ENCODE results near the gene GREB1.
"Not testable (repeated sequence)": the region's sequence is repeated elsewhere in the genome, so short reads cannot be mapped to it uniquely, and the experiment has no call there.

The GREB1 gene

DNA sequence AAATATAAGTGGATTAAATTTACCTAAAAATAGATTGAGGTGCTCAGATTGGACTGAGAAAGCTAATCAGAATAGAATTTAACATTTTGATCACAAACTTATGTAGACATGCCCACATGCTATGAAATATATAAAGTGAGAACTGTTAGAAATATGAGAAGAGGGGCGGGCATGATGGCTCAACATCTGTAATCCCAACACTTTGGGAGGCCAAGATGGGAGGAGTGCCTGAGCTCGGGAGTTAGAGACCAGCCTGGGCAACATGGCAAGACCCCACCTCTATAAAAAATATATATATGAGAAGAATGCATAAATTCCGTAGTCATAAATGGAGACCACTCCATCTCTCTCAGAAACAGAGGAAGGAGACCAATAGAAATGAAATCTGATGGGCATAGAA is 110.4 kb downstream of the GREB1 start:
- no peak for DNase-seq

DNA sequence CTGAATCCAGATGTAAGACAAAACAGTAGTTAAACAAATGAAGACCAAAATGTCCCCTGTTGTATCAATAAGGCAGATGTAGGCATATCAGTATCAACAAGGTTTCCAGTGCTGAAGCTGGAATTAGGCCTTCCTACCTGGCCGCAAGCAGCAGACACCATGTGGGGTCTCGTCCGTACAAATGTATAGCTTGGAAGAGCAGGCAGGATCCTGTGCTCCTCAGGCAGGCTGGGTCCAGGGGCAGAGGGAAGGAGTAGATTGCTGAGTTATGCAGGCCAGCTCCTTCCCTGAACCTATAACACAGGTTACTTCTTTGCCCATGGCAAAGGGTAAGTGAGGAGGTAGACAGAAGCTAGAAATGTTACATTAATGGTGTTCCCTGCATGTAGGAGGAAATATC is 112.7 kb downstream of the GREB1 start:
- DNase-seq = no peak

DNA sequence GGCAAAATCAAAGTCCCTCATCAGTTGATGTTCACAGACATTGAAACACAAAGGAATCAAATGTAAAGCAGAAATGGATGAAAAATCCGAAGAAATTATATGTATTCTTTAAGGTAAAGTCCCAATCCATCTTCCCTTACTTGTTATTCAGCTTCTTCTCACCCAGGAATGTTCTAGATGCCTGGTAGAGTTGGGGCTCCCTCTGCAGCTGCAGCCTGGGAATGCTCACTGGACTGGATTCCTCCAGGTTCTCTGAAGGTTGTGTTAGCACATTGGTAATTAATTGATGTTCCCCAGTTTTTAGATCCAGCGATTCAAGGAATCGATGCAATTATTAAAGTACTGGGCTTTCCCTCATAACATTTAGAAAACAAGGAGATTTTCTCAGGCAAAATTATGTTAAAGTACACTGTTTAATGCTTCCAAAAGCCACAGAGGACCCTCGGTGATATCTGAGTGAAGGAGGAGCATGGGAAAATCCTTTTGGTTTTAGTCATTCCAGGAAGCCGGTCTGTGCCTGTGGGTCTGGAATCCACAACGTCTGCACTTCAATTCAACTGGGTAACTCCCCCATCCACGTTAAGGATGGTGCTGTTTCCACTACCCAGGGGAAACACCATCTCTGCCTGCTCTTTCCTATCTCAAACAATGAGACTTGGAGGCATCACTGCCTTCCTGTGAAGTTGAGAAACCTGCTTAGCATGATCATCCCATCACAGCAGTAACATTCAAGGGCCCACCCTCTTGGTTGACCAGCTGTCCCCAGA is 114.2 kb downstream of the GREB1 start:
- DNase-seq = no peak

DNA sequence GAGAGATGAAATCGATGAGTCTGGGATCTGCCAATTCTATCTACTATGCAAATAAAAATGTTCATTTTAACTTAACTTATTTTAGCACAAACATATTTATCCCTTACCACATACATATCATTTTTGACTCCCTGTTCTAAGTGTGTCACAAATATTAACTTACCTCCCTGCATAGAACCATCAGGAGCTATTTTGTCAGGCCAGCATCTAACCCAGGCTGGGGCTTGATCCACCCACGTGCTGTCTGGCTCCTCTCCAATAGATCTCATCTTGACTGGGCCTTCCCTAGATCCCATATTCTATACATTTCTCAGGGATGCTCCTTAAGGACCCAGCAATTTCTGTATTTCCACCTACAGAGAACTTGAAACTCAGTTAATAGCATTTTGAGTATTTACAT is 115.2 kb downstream of the GREB1 start:
- no peak for DNase-seq

DNA sequence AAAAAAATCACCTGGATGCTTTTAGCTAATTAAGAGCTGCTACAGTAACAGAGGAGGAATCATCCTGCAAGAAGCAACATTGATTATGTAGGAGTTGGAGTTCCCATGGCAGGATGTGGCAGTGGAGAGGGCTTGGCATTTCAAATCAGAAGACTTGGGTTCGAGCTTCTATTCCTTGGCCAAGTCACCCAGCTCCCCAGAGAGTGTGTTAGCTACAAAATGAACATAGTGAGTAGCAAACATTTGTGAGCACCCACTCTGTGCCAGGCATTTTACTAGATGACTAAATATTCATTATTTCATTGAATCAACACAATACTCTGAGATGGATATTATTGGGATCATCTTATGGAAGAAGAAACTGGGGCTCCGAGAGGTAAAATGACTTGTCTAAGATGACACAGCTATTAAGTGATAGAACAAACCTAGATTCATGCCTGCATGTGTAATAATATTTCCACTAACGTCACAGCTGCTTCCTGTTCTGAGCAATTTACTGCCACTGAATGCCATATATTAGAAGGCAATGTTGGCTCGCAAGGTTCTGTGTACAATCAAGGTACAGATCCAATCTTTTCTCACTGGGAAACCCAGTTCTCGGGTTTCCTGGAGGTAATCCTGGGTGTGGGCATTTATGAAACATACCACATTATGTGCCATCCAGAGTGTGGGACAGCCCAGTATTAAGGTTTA is 118.2 kb downstream of the GREB1 start:
- no peak for DNase-seq

DNA sequence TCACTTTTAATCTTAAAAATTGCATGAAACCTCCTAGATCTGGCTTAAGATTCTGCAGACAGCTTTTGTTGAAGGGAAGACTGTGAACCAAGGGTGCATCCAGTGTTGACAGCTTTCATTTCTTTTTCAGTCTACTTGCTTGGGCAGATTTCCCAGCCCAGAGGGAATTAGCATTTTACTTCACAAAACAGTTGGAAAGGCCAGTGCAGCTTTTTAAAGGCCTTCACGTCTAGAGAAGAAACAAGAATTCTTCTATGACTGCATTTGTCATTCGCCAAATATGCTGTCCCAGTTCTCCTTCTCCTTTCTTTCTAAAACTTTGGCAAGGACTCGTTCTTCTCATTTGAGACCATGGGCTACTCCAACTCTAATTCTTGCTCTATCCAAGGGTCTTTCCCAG is 118.7 kb downstream of the GREB1 start:
- DNase-seq = no peak

DNA sequence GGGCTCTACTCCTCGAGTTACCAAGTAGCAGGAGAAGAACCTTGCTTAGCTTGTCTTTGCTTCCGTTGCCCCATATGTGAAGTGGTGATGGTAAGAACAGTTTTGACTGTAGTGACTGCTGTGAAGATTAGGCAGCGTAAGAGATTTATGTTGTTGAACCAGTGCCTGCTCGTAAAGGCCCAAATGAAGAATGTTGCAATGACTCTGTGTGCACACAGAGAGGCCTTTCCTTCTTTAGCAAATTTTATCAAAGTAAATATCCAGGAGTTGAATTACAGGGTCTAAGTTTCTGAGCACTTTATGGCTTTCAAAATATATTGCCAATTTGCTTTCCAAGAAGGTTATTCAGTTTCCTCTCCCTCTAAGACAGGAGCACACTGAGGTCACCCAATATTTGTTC is 121.7 kb downstream of the GREB1 start:
- DNase-seq = no peak

DNA sequence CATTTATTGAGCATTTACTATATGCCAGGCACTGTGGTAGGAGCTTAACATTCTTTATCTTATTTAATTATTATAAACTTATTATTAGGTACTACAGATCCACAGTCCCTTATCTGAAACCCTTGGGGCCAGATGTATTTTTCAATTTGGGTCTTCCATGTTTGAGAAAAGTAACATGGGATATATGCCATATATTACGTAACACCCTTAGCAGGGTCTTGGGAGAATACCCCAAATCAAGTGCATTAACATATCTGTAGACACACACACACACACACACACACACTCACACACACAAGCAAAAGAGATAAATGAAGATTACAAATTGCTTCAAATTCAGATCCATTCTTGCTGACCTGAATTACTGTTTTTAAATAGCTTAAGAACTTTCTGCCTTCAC is 122.4 kb downstream of the GREB1 start:
- no peak for DNase-seq

DNA sequence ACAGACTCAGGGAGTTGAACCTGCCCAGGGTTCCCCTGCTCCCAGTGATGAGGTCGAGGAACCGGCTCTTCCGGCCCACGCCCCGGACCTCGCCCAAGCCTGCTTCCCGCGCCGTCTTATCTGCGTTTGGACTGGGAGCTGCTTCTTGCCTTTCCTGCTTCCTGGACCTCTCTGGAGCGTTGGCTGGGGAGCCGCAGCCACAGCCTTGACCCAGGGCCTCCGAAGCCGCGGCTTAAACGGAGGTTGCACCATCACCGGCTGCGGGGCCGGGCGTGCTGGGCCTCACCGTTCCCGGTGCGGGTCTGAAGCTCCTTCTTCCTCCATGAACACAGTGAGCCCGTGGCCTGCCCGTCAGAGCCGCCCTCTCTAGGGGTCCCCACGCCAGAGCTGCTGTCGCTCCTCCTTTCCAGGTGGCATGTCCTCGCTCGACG is 122.8 kb downstream of the GREB1 start:
- DNase-seq = no peak

DNA sequence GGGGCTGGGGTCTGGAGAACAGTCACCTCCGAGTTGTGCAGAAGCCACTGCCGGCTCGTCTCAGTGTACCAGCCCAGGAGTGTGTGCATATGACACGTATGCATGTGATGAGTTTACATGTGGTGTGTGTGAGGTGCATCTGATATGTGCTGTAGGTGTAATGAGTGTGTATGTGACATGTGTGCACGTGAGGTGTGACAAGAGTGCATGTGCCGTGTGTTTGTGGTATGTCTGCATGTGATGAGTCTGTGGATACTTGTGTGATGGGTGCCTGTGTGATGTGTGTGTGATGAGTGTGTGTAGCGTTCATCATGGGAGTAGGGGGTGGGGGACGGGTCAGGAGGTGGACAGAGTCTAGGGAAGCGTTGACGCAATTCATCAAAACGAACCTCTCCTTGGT is 123.3 kb downstream of the GREB1 start:
- no peak for DNase-seq

DNA sequence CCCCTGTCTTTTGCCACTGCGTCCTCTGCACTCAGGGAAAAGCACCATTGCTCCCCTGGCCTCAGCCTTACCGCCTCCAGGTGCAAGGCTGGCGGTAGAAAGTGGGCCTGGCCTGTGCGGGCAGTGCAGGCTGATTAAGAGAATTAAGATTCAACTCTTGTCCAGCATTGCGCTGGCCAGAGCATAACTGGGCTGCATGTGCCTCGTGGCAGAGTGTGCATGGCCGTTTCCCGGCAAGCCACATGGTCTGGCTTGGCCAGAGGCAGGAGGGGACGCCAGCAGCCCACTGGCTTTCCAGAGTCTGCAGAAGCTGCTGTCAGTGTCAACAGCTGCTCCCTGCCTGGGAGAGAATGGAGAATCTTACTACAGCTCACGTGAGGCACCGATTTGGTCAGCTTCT is 123.8 kb downstream of the GREB1 start:
- no peak for DNase-seq

DNA sequence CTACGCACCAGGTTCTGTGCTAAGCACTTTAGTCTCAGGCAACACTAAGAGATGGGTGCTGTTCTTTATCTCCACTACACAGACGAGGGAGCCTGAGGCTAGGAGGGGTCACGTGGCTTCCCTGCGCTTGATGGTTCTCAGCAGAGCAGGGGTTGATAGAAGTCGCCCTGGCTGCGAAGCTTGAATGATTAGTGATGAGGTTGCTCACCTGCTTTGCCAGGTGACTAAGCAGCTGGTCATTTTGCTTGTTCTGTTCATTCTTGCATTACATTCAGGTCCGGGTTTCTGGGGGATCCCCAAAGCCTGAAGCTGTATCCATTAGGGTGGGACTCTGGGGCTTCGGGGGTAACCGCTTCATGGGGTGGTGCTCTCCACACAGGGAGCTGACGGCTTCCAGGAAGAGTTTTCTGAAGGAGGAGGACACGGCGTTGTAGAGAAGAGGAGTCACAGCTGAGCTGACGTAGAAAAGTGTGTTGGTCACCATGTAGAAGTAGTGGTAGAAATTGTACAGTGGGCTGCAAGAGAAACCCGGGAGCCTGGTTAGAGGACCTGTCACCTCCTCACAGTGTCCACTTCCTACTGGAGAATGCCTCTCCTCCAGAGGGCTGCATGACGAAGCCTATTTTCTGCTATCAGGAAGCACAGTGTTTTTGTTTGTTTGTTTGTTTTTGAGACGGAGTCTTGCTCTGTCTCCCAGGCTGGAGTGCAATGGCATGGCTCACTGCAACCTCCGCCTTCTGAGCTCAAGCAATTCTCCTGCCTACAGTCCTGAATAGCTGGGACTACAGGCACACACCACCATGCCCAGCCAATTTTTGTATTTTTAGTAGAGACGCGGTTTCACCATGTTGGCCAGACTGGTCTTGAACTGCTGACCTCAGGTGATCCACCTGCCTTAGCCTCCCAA is 124.6 kb downstream of the GREB1 start:
- DNase-seq = no peak

DNA sequence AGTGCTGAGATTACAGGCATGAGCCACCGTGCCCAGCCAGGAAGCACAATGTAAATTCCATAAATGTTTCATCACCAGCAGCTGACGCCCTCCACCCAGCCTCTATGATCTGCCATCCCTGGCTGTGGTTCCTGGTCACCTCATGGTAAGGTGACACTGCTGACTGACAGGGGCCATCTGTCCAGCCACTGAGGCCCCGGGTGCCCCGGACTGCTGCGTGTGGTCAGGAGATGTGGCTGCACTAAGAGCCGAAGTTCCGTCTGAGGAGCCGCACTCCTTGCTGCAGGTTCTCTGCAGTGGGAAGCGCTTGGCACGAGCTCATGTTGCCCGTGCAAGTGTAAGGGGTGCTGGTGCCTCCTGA is 125.2 kb downstream of the GREB1 start:
- DNase-seq = no peak

DNA sequence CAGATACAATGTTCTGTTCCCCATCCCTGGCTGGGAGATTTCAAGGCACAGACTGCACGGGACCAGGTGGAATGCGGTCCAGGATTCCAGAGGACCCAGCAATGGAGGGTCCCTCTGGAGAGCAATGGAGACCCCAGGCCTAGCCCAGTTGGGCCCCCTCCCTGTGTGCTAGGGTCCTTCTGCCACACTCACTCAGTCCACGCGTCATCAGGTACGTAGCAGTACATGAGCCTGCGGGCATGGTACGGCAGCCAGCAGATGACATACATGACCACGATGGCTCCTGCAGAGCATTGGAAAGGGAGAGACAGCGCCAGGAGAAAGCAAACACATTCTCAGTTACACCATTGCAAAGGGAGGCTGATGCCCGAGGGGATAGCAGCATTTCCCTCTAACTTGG is 126.0 kb downstream of the GREB1 start:
- DNase-seq = no peak

DNA sequence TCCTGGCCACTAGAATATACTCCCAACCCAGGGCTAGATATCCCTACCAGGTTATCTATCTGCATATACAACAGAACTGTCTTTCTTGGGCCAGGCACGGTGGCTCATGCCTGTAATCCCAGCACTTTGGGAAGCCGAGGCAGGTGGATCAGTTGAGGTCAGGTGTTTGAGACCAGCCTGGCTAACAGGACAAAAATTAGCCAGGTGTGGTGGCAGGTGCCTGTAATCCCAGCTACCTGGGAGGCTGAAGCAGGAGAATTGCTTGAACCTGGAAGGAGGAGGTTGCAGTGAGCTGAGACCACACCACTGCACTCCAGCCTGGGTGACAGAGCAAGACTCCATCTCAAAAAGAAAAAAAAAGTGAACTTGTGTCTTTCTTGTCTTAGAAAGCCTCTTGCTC is 126.6 kb downstream of the GREB1 start:
- DNase-seq = not testable (repeated sequence)

DNA sequence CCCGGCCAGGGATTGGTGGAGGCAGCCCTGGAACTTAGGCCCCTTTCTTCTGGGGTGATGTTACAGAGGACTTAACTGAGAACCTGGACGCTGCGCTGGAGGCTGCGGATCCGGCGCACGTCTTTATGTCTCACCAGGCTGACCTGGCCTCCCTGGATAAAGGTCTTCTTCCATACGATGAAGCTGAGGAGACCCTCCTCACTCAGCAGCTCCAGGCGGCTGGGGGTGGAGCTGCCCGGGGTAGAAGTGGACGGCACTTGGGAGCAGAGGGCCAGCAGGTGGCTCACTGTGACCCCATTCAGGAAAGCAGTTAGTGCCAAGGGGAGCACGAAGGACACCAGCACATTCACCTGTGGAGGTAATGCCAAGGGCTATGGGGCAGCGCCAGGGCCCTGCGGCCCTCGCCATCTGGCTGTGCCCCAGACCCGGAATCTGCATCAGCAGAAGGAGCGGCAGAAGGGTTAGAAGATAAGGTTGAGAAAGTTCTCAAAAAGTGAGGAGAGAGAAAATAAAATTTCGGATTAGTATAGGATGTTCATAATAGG is 128.1 kb downstream of the GREB1 start:
- DNase-seq = no peak

DNA sequence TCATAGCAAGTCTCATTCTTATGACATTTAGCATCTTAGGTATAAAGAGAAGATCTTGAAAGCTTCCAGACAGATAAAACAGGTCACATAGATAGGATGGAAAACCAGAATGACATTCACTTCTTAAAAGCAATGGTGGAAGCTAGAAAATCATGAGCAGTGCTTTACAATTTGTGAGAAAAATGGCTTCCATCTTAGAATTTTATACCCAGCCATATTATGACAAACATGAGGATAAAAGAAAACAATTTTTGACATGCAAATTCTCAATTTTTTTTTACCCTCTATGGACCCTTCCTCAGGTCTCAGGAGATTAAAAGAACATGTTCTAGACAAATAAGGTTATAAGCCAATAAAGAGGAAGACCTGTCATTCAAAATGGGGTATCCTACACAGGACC is 129.0 kb downstream of the GREB1 start:
- no peak for DNase-seq

DNA sequence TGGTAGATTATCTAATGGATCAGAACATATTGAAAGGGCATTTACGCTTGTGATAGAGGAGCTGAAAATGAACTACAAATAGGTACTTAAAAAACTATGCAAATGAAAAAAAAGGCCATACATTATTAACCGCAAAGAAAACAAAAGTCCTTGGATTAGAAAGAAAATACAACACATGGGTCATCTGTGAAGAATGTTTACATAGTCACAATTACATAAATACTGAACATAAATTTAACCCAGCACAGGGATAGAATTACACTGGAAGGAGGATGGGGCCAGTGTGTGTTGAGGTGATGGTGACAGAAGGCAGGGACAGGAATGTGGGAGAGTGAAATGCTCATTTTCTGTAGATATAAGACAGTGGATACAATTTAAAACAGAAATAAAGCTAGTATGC is 129.6 kb downstream of the GREB1 start:
- DNase-seq = no peak

DNA sequence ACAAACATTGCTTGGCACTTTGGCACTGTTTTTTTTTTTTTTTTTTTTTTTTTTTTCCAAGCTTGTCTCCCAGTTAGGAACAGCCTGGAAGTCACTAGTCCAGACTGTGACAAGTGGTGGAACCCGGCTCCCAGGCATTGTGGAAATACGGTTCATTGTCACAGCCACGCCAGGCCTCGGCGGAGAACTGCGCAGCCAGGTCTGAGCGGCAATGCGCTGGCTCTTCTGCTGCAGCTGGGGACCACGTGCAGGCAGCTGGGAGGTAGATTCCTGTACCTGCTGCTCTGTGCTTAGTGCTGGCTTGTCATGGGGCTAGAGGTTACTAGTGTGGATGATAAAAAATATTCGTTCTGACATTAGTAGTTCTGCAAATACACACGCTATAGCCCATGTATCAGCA is 131.2 kb downstream of the GREB1 start:
- DNase-seq = no peak

DNA sequence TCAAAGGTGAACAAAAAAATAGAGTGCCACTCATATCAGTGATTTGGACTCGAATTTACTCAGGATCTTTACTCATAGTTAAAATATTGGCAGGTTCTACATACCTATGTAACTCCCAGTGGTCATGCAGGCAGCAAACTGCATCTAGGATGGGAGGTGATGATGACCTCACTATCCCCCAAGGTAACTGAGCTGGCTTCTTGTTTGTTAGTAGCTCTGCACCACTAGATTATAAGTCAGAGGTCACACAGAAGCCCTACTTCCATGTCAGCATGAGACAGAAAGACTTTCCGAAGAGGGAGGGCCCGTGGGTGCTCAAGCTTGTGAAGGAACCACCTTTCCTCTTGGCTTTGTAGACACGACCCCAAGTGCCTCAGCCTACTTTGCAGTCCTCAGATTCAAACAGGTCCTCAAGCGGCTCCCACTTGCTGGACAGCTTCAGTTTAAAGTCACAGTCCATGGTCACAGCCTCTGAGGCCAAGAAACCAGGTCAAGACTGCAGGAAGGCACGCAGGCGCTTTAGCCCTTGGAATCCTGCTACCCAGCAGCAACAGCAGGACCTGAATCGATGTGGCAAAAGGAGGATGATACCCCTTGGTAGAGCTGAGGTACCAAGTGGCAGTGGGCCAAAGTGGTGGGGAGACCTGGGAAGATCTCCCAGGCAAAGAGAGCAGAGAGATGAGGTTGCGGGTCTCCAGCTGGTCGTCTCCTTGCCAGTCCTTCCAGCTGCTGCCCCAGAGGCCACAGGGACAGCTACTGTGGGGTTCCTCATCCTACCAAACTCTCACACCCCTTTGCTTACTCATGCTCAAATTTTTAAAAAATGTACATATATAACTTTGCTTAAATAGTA is 131.9 kb downstream of the GREB1 start:
- DNase-seq = no peak

DNA sequence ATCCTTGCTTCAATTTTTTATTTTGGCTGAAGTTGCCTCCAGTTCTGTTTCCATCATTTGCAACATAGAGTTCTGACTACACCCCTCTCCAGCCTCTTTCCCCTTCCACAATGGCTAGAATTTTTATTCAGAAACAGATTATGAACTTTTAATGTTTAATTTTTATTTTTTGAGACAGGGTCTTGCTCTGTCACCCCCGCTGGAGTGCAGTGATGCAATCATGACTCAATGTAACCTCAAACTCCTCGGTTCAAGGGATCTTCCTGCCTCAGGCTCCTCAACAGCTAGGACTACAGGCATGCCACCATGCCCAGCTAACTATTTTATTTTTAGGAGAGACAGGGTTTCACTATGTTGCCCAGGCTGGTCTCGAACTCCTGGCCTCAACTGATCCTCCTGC is 133.3 kb downstream of the GREB1 start:
- DNase-seq = no peak

DNA sequence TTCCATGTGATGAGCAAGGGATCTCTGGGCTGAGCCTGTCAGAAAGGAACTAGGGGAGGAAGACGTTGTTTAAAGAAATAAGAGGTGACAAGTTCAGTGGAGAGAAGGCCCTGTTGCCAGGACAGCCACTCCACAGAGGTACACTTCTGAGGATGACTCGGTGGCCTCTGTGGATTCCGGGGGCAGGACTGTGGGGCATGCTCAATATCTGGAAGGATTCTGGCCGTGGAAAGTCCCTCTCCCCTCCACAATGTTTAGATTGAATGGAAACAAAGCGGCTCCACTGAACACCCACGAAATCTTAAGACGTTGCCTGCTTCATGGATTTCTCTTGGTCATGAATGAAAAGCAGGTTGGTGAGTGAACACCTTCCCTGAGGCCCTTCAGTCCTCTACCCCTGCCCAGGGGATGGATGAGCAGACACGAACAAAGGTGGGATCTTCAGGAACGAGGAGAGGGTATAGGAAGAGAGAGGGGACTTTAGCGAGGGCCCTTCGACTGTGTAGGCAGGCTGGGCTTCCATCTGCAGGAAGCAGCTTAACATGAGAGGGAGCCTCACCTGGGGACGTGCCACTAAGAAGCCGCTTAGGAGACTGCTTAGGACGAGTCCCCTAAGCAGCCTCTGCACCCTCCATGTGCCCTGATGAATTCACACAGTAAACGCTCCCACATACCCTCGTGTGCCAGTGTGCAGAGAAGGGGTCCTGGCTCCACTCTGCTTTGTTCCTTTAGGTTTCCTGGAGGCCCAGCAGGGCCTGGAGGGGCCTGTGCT is 134.2 kb downstream of the GREB1 start:
- no peak for DNase-seq

Measured in fibroblast of upper back skin (primary cell).